HL-60 (cell line): Measurements from ENCODE around the gene PRKD2.

ENCODE experiments used
- CTCF ChIP-seq: IDR thresholded peaks from one replicate; pipeline ENCODE4 v1.5.1; 2011; ENCODE audit warnings: low read length, control low read depth, inconsistent platforms; ENCODE audit not compliant: insufficient read depth
- POLR2AphosphoS5 ChIP-seq: IDR thresholded peaks from 2 replicates; pipeline ENCODE4 v1.6.1; 2012; ENCODE audit warnings: low read depth

- TF ChIP-seq CTCF: no peak
- TF ChIP-seq POLR2AphosphoS5: no peak
These were observed 46.1 kb downstream of the PRKD2 start for GRCh38 chr19:46670813-46671212.
